T-helper 1 cell treated with Interleukin-12 subunit alpha and Interleukin-12 subunit beta and Interleukin-4 antibody, amounts not matched to agents 30 ng/mL and 1 ng/mL, for 36 hours (primary cell): ENCODE data around the gene ARHGAP8. TPM values are rescaled to one million over a fixed set of nuclear protein-coding genes. Genes with fewer than 3 reads are reported as not detected.
"Not testable (repeated sequence)": the region's sequence is repeated elsewhere in the genome, so short reads cannot be mapped to it uniquely, and the experiment has no call there.

Source experiments
- intact Hi-C: fragments of 100-400 bp; cut with micrococcal nuclease; formaldehyde crosslinking; loops from one replicate; pipeline ENCODE4 v1.15.1; 2024
- total RNA-seq: library from RNA; stranded (reverse); gene quantifications from 2 replicates; pipeline ENCODE4 v1.2.3, GENCODE V29; 2022

ARHGAP8 gene
- total RNA-seq, 1 donor from 2014 or later, result 0.44 TPM

DNA sequence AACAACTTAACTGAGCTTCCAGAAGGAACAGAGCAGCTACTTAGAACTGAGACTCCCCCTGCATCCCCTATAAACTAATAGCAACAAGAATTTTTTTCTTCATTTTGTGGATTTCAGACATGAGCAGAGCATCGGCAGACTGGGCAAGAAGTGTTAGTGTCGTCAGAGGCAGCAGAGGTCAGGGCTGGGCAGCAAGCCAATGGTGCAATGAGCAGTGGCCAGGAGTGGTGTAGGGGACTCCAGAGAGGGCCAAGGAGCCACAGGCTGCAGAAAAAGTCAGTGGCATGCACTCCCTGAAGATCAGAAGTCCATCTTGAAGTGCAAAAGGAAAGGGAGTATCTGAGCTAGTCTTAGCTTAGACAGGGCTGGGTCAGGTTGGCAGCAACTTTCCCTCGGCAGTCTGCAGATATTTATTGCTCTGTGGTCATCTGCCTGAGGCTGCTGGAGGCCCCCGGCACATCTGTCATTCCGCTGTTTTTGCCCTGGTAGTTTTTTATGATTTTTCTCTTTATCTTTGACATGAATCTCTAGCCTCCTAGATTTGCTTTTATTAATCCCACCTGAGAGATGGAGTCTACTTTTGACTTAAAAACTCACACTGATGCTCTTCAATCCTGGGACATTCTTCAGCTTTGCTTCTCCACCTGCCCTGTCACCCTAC is 152.2 kb downstream of the ARHGAP8 start:
- intact Hi-C loops, result not testable (repeated sequence)

DNA sequence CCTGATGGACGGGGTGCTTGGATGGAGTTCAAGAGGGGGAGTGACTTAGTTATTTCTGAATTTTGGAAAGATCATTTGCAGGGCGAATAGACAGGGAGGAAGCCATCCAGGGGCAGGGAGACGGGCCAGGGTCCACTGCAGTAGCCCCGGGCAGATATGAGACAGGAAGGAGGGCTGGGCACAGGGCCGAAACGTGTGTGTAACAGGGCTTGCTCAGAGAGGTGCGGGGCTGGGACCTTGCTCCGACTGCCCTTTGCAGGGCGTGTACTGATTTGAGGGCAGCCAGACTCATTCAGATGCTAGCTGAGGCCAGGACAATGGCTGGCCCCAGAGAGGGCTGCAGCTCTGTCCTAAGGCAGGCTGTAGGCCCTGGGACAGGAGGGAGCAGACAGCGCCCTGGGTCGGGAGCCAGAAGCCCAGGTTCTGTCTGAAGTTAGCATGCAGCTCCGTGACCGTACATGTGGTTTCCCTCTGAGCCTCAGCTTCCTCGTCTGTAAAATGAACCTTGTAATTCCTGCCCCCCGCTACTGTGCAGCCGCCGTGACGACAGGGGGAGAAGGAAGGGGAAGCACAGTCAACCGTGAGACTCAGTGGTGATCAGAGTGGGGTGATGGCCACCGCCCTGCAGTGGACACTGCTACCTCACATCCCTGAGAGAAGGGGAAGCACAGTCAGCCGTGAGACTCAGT is 154.0 kb downstream of the ARHGAP8 start:
- intact Hi-C loops, result no loop called here

DNA sequence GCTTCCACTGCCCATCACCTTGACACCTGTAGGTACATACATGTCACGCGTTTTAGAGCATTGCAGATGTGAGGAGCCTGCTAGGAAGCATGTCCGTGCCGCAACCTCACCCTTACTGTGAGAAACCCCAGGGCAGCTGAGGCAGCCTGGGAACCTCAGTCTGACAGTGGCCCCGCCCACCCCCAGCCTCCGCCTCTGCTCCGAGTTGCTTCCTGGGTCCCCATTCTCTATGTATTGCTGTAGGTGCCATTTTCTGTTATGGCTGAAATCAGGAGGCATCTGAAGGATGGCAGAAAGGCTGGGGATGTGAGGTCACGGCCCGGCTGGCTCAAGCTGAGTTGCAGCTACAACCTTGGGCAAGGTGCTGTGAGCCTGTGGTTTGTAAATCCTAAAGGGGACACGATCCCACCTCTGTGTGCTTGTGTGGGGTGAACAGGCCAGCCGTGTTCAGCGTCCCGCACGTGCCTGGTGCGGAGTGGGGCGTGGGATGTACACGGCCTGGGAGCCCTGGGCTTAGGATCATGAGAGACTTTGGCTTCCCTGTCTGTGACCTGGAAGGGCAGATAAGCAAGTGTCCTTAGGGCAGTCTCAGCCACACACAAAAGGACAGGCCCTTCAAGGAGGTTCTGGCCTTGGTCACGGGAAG is 154.7 kb downstream of the ARHGAP8 start:
- intact Hi-C loops, result no loop called here

DNA sequence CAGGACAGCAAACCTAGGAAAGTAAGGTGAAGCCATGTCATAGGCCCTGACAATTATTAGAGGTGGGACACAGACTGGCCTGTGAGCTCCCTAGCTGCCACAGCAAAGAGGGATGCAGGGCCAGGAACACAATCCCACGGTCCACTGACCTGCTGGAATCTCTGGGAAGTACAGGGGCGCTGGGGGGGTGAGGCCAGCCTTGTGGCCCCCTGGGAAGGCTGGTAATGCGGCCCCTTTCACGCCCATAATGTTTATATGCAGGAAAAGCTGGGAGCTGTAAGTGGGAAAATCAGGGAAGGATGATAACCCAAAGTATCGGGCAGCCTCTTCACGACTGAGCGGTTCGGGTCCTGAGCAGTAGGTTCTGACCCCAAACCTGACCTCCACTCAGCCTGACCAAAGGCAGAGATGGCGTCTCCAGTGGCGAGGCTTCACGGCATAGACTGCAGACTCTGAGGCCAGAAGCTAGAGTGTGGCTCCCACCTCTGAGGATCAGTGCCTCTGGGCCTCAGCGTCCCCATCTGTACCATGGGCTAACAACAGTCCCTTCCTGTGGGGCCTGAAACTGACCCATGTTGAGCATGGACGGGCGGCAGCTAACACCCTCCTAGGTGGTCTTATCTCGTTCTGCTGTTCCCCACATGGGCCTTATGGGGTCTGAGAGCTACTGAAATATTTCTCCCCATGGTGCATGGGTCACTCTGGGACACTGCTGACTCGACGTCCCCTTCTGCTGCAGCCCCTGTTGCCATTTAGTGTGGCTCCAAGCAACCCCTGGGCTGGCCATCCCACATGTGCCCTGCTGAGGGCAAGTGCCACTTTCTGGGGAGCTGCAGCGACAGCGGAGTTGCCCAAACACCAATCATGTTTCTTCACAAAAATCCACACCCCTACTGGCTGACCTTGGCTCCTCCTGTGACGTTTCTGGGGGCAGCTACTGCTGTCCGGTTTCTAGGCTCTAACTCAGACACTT is 155.7 kb downstream of the ARHGAP8 start:
- intact Hi-C loops, result no loop called here

DNA sequence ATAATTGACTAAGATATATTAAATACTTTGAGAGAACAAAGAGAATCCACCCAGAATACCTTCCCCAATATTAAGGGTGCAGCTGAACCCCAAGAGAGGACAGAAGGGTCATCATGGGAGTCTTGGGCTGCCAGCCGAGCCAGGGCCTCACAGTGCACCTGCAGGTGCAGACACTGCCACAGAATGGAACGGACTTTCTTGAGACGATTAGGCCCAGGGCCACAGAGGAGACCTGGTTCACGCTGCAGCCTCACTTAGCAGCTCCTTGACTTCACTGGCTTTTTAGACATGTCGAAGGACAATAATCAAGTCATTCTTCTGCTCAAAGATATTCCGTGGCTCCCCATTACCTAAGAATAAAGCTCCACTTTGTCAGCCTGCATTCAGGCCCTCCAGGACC is 156.9 kb downstream of the ARHGAP8 start:
- intact Hi-C loops, result no loop called here

Other genes with a start within 250 kb of the ARHGAP8 start
- 13.6 and 14.6 TPM in 2 replicates for gene PRR5, start 50.4 kb upstream of the ARHGAP8 start, total RNA-seq